NT2/D1 (cell line): ENCODE results near the gene CAMTA1.

ENCODE experiments used
- DNase-seq: peaks from one replicate; pipeline ENCODE4 v3.0.0-alpha.2; 2011; ENCODE audit warnings: low read depth, low spot score
- H3K27me3 ChIP-seq: 2 replicates; pipeline ENCODE4 v1.6.0; 2011; ENCODE audit warnings: mild to moderate bottlenecking; ENCODE audit not compliant: insufficient read length, insufficient read depth
- H3K36me3 ChIP-seq: 2 replicates; pipeline ENCODE4 v1.6.1; 2011; ENCODE audit warnings: mild to moderate bottlenecking, low read length, mixed read lengths; ENCODE audit not compliant: insufficient read depth, insufficient read length
- H3K4me1 ChIP-seq: 2 replicates; pipeline ENCODE4 v1.5.1; 2011; ENCODE audit not compliant: insufficient read depth, insufficient read length
- H3K4me3 ChIP-seq: 2 replicates; pipeline ENCODE4 v1.5.1; 2011; ENCODE audit warnings: low read depth; ENCODE audit not compliant: insufficient read length
- H3K9ac ChIP-seq: 2 replicates; pipeline ENCODE4 v1.6.0; 2011; ENCODE audit warnings: low read depth; ENCODE audit not compliant: insufficient read length
- H3K9me3 ChIP-seq: 2 replicates; pipeline ENCODE4 v1.5.1; 2011; ENCODE audit warnings: mild to moderate bottlenecking, low read length; ENCODE audit not compliant: insufficient read depth
- SUZ12 ChIP-seq: IDR thresholded peaks from 2 replicates; pipeline ENCODE4 v1.6.1; 2011; ENCODE audit not compliant: insufficient read length, insufficient read depth; ENCODE audit errors: extremely low read depth
- YY1 ChIP-seq: IDR thresholded peaks from 2 replicates; pipeline ENCODE4 v1.6.1; 2011; ENCODE audit not compliant: insufficient read length, insufficient read depth
- ZNF274 ChIP-seq: IDR thresholded peaks from 2 replicates; pipeline ENCODE4 v1.6.1; 2011; ENCODE audit warnings: mild to moderate bottlenecking, low read depth, low read length

CAMTA1 gene

GRCh38 chr1:7478142-7478790 is 693.0 kb downstream of the CAMTA1 start:
- Histone ChIP-seq H3K4me3 (no peak overlapping the region), H3K36me3 (no peaks in the 10 kb centered on the region), H3K9me3 (no peaks in the 10 kb centered on the region), H3K4me1 (peaks cover 5% of the 10 kb centered on the region), H3K9ac (no peak overlapping the region), H3K27me3 (no peaks in the 10 kb centered on the region)
- TF ChIP-seq SUZ12: no peak
- no peak for TF ChIP-seq ZNF274
- TF ChIP-seq YY1: no peak
- no peak for DNase-seq

- Histone ChIP-seq H3K4me3 (no peak overlapping the region), H3K36me3 (no peaks in the 10 kb centered on the region), H3K27me3 (no peaks in the 10 kb centered on the region), H3K9ac (no peak overlapping the region), H3K4me1 (peaks cover 9% of the 10 kb centered on the region), H3K9me3 (no peaks in the 10 kb centered on the region)
- TF ChIP-seq YY1 (no peak), ZNF274 (no peak), SUZ12 (no peak)
- DNase-seq: no peak
Observed at GRCh38 chr1:7478809-7479499, 693.7 kb downstream of the CAMTA1 start.

GRCh38 chr1:7479571-7479970 is 694.3 kb downstream of the CAMTA1 start:
- TF ChIP-seq SUZ12 (no peak), YY1 (no peak), ZNF274 (no peak)
- Histone ChIP-seq H3K4me1 (peaks cover 10% of the 10 kb centered on the region), H3K27me3 (no peaks in the 10 kb centered on the region), H3K9ac (no peak overlapping the region), H3K9me3 (no peaks in the 10 kb centered on the region), H3K4me3 (no peak overlapping the region), H3K36me3 (no peaks in the 10 kb centered on the region)
- DNase-seq: no peak

- Histone ChIP-seq H3K9ac (no peak overlapping the region), H3K9me3 (peaks cover 6% of the 10 kb centered on the region; the same call in 1 of the 2 replicates), H3K27me3 (no peaks in the 10 kb centered on the region), H3K4me1 (peaks cover 10% of the 10 kb centered on the region), H3K36me3 (no peaks in the 10 kb centered on the region), H3K4me3 (no peak overlapping the region)
- TF ChIP-seq YY1 (no peak), ZNF274 (no peak), SUZ12 (no peak)
- DNase-seq: no peak
Observed at GRCh38 chr1:7481194-7481593, 695.9 kb downstream of the CAMTA1 start.

GRCh38 chr1:7482077-7482476 is 696.8 kb downstream of the CAMTA1 start:
- H3K9me3 ChIP-seq: peaks cover 6% of the 10 kb centered on the region; the same call in 1 of the 2 replicates
- peaks cover 12% of the 10 kb centered on the region for H3K4me1 ChIP-seq
- H3K27me3 ChIP-seq: no peaks in the 10 kb centered on the region
- H3K4me3 ChIP-seq: no peak overlapping the region
- TF ChIP-seq YY1: no peak
- no peak for TF ChIP-seq SUZ12
- no peak for TF ChIP-seq ZNF274
- no peak overlapping the region for H3K9ac ChIP-seq
- no peaks in the 10 kb centered on the region for H3K36me3 ChIP-seq
- DNase-seq: no peak

GRCh38 chr1:7482772-7483495 is 697.7 kb downstream of the CAMTA1 start:
- TF ChIP-seq YY1 (no peak), ZNF274 (no peak), SUZ12 (no peak)
- H3K9ac ChIP-seq: peak overlapping the region; percentile 21
- no peak for DNase-seq
- H3K9me3 ChIP-seq: peaks cover 6% of the 10 kb centered on the region; the same call in 1 of the 2 replicates
- no peak overlapping the region for H3K4me3 ChIP-seq
- peaks cover 9% of the 10 kb centered on the region for H3K4me1 ChIP-seq
- no peaks in the 10 kb centered on the region for H3K36me3 ChIP-seq
- no peaks in the 10 kb centered on the region for H3K27me3 ChIP-seq
